ELF-1 (cell line): ENCODE data around the gene FNDC1.
A peak's percentile ranks its signal among the peaks of the same experiment; 100 is the strongest.
"Not testable (repeated sequence)": the region's sequence is repeated elsewhere in the genome, so short reads cannot be mapped to it uniquely, and the experiment has no call there.

Source experiments
- DNase-seq: peaks from one replicate; pipeline ENCODE4 v3.0.0-alpha.2; 2016; ENCODE audit warnings: low read depth, low spot score

FNDC1 gene

DNA sequence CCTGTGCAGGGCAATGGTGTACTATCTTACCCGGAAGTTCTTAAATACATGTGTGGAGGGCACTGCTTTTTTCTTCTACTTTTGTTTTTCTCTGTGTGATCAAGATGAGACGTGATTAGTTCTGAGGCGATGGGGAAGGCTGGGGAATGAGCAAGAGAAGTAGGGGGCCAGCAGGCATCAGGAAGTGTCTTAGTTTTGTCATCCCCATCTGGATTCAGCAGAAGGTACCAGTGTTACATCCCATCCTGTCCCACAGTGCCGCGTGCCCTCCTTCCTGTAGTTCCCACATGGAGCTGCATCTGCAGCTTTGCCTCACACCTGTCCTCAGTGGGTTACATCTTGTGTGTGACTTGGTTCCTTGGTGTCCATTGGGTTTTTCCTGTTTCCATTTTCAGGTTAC, 86.9 kb downstream of the FNDC1 start:
- DNase-seq, result no peak

DNA sequence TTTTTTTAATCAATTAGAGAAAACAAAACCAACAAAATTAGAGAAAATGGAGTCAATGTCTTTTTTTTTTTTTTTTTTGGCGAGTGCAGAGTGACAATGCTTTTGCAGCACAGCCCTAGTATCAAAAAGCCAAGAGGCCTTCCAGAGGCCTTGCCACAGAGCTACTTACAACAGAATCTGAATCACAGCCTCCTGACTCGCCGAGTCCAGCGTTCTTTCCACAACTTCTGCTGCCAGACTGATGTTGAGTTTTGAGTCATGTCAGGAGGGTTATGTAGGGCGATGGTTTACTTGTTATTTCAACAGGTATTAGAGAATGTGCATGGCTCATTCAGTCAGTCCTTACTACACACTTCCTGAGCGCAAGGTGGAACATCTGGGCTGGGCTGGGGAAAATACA, 88.6 kb downstream of the FNDC1 start:
- DNase-seq, result no peak

DNA sequence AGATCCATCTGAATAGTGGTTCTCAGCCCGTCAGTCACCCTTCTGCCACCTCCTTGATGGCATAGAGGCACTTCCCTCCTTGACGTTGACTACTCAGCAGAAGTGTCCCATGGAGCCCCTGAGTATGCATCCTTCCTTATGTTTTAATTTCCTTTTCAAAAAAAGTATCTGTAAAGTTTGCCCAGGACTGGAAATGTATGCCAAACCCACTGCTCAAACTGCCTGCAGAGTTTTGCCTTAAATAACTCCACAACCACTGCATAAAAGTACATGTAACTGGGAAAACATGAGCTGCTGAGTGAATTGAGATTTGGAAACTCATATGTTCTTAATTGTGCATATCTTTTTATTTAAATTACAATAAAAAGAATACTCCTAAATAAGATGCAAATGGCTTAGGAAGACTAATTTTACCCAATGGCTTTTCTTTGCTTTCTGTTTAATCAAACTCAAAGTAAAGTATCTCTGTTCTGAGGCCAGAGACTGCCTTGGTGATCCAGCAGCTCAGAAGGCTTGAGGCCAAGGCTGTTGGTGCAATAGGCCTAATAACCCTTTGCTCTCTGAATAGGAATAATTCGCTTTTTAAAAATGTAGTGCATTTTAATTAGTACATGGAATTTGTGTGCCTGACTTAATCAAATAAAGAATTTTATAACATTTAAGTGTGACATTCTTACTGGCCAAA, 90.4 kb downstream of the FNDC1 start:
- no peak for DNase-seq

DNA sequence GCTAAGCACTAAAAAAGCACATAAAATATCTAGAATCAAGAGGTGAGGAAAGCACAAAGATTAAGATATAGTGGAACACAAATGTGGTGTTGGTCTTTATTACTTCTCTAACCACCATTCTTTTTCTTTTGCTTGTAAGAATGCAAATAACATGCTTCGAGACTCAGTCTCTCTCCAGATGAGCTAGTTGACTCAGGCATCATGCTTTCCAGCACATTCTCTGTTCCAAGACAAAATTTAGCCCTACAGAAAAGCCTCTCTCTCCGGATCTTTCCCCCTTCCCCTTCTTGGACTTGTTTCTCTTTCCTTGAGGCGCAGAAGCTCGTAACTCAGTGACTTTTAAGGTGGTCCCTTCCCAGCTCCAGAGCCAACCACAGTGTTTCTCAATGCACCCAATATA, 91.0 kb downstream of the FNDC1 start:
- DNase-seq, result no peak

DNA sequence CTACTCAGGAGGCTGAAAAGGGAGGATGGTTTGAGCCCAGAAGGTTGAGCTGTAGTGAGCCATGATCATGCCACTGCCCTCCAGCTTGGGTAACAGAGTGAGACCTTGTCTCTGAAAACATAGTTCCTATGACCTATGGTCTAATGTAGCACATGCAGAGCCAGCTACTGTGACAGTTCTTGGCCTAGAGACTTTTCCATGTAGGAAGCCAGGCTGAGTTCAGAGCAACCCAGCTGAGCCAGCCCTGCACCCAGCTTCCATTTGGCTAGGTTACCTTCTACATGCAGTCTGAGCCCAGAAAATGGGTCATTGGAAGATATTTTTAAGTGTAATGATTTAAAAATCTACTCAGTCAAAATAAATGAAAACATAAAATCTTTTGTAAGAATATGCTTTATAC, 92.8 kb downstream of the FNDC1 start:
- no peak for DNase-seq

DNA sequence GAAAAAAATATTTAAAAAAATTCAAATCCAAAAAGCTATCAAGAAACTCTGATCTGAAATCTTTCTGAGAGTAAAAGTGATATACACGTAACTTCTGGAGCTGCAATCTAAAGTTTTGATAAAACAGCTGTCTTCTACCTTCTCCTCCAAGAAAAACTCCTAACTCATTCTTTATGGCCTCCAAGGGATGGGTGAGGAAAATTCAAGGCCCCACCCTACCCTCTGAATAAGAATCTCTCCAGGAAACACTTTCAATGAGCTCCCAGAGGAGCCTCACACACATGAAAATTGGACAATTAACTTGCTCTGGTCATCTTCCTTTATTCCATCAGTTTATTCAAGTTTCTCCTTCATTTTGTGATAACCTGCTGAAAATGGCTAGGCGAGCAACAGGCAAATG, 93.4 kb downstream of the FNDC1 start:
- DNase-seq, result no peak

DNA sequence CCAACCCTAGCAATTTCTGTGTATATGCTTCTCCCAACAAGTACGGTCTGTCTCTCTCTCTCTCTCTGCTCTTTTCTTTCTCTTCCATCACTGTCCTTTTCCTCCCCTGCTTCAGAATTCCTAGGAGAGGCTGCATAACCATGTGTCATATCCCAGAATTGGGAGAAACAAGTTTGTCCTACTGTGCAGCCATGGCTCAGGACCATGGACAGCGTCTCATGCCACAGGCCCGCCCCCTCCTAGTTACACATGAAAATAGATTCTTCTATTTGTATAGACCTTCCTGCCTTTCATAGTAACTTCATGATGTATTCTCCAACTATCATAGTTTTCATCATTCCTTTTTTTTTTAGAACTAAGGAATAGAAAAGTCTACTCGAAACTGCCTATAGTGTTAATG, 98.0 kb downstream of the FNDC1 start:
- no peak for DNase-seq

DNA sequence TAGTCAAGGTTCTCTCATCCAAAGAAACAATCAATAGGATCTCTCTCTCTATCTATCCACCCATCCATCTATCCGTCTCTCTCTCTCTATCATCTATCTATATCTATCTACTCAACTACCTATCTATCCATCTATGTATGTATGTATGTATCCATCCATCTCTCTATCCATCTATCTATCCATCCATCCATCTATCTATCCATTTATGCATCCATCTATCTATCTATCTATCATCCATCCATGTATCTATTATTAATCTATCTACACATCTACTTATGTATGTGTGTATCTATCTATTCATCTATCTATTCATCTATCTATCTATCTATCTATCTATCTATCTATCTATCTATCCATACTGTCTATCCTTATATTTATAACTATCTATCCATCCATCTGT, 99.3 kb downstream of the FNDC1 start:
- DNase-seq, result no peak

DNA sequence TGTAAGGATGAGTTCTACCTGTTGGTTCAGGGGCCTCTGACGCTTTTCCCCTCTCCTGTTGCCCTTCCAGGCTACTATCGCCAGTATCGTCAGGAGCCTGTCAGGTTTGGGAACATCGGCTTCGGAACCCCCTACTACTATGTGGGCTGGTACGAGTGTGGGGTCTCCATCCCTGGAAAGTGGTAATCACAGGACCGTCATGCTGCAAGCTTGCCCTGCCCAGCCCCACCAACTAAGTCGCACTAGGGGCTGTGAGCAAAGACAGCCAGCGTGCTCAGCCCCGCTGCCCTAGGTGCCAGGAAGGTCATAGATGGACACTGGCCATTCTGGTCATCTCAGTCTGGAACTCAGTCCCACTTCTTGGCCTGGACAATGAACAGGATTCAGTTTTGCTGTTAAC, 102.1 kb downstream of the FNDC1 start:
- DNase-seq, result no peak

DNA sequence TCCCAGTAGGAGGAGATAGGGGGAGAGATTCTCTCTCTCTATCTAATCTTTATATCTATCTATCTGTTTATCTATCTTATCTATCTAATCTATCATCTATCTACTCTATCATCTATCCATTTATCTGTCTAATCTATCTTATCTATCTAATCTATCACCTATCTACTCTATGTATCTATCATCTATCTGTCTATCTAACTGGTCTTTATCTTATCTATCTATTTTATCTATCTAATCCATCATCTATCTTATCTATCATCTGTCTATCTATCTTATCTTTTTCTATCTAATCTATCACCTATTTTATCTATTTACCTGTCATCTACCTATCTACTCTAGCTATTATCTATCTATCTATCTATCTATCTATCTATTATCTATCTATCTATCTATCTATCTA, 109.4 kb downstream of the FNDC1 start:
- DNase-seq, result no peak

DNA sequence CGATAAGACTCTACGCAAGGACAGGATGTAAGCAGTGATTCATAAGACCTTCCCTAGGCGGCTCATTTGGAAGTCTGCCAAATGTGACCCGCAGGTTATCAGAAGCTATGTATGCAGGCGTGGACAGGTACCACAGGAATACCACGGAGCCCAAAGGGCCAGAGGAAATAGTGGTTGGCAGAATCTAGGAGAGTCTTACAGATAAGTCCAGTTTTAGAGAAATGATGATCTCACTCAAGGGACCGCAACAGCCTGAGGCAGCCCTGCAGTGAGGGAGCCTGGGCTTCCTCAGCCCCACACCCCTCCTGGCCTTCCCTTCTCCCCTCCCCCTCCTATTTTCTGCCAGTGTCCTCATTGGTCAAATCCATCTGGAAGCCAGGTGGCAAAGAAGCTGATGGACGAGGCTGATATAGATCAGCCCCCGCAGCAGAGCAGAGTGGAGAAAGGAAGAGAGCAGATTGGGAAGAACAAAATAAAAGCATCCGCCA, 110.6 kb downstream of the FNDC1 start:
- DNase-seq, result peak; percentile 10

DNA sequence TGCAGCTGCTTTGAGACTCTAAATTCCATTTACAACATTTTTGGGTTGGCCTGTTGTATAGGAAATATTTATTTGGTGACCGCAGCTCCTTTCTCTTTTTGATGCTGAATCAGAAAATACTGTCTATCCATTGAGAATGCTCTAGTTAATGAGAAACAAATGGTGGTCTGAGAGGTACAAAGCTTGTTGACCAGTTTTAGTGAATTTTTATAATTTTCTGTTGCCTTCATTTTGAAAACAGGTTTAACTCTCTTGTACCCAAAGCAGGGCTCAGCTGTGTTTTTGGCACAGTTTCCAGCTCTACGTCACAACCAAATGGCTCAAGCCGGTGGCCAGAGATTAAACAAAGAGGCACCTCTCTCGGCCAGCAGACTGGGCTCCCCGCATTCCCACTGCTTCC, 113.2 kb downstream of the FNDC1 start:
- no peak for DNase-seq

DNA sequence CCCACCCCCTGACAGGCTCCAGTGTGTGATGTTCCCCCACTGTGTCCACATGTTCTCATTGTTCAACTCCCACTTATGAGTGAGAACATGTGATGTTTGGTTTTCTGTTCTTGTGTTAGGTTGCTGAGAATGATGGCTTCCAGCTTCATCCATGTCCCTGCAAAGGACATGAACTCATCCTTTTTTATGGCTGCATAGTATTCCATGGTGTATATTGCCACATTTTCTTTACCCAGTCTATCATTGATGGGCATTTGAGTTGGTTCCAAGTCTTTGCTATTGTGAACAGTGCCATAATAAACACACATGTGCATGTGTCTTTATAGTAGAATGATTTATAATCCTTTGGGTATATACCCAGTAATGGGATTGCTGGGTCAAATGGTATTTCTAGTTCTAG, 115.5 kb downstream of the FNDC1 start:
- not testable (repeated sequence) for DNase-seq

DNA sequence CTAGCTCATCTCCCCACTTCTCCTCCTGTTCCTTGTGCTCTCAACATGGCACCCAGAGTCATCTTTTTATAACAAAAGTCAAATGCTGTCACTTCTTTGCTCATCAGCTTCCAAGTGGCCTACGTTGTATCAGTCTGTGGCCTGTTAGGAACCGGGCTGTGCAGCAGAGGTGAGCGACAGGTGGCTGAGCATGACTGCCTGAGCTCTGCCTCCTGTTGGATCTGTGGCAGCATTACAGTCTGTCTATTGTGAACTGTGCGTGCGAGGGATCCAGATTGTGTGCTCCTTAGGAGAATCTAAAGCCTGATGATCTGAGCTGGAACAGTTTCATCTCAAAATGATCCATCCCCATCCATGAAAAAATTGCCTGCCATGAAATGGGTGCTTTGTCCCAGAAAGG, 129.6 kb downstream of the FNDC1 start:
- no peak for DNase-seq

DNA sequence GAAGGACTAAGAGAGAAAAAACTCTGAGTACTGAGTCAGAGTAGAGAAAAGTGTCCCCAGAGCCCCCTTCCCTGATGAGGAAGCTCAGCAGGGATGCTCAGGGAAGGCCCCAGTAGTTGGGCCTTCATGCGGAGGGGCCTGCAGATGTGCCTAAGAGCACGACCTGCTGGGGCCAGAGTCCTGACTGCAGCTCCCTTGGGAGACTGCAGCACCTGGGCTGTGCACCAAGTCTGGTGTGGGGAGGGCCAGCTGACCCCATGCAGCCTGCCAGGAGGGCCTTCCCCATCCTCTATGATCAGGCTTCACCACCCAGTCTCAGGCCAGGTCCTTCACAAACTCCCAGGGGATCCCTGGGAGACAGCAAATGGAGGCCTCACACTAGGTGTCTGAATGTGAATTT, 130.4 kb downstream of the FNDC1 start:
- DNase-seq, result no peak

DNA sequence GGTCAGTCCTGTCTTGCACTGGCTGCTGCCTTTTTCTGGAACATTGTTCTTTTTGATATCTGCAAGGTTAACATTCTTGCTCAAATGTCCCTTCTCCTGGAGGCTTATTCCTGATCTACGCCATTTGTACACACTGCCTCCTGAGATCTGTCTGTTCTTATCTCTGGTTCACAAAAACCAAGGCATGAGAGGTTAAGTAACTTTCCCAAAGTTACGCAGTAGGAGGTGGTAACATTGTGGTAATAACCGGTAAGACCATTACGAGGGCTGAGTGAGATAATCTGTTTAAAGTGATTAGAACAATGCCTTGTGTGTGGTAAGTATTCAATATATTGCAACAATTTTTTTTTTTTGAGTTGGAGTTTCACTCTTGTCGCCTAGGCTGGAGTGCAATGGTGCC, 132.1 kb downstream of the FNDC1 start:
- no peak for DNase-seq

DNA sequence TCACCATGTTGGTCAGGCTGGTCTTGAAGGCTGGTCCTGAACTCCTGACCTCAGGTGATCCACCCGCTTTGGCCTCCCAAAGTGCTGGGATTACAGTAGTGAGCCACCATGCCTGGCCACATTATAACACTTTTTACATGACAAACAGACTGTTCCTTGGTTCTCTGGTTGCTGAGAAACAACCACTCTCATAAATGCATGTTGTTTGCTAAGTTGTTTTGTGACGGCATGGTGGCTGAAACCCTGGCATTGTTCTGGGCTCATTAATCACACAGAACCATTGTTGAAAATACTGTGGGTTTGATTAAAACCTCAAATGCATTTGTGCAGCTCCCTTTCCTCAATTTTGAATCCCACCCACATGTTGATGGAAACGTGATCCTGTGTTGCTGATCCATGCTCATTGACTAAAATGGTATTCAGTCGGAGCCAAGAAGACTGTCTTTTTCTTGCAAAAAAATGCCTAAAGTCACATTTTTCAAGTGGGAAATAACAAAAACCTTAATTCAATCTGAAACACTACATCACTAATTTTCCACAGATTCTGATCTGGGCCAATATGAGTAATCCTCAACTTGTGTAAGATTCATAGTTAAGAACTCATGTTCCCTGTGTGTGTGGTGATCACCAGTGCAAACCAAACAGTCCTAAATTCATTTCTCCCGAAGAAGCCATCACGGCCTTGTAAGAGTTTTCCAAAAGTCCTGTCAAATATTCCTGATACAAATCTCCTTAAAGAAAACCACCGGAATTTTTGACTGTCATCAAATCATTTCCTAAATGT, 132.8 kb downstream of the FNDC1 start:
- no peak for DNase-seq

DNA sequence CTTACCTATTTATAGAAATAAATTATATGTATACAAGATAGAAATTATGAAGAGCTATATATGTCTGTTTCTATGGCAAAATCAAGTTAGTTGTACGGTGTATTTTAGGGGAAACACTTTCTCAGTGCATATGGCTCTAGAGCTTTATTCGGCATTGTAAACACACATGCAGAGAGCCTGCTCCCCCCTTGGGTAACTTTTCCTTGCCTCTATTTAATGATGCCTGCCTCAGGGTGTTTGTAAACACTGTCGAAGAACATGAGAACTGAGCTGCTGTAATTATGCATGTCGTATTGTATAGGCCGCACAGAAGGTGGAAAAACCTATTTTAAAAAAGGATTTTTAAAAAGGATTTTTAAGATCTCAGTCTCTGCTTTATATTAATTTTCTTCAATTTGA, 133.4 kb downstream of the FNDC1 start:
- no peak for DNase-seq

DNA sequence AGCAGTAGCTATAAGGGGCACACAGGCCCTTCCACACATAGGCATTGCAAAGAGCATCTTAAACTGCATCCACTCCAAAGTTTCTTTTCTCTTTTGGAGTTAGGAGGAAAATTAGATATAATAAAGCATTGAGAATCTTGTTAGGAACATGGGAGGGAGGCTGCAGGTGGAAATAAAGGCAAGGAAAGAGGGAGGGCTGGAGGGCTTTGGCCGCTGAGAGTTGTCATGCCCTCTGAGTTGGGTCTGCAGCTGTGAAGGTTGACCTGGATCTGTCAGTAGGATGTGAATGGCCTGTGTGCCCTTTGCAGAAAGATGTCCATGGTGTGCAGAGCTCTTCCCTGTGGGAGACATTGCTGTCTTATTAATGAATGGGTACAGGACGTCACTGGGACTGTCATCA, 134.0 kb downstream of the FNDC1 start:
- DNase-seq, result no peak

DNA sequence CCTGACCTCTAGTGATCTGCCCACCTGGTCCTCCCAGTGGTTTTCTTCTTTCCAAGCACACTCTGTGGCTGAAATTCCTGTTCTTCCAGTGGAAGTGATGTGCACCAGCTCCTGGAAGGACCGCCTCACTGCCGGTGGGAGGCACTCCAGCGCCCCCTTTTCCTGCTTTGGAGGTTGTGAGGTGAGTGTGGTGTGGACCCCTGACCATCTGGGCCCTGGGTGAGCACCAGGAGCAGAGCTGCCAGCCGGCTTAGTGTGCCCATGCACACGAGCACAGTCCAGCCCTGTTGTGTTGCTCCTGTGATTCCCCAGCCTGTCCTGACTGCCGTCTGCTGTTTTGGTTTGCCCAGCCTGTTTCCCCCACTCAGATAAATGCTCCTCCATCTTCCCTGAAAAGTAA, 134.6 kb downstream of the FNDC1 start:
- no peak for DNase-seq

DNA sequence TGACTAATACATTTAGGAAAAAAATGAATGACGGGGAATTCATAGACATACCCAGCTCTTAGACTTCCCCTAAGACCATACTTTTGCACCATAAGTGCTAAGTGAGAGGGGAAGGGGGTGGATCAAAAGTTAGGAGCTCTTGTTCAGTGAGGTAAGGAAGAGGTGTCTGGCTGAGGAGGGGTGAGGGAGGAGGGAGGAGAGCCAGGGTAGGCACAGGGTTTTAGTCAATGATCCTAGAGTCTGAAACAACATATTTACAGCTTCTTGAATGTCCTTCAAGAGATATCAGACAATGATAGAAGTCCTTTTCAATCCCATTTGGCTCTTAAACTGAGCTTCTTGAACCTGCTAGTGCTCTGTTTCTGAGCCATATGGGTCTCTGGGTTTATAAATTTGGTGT, 135.4 kb downstream of the FNDC1 start:
- DNase-seq, result no peak

DNA sequence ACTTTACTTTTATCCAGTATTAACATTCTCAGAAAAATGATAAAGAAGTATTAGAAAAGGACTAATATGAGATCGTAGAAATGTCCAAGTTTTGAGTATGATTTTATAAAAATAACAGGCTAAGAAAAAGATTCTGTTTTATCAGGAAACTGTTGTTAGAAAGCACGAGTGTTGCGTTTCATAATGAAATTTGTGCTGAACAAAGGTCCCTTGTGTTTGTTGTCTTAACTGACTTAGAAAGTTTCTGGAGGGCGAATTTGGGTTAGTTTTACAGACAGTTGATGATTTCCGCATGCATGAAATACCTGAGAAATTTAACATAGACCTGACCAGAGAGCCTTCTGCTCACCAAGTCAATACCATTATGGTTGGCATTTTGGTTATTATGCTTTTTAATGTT, 136.0 kb downstream of the FNDC1 start:
- DNase-seq, result no peak

DNA sequence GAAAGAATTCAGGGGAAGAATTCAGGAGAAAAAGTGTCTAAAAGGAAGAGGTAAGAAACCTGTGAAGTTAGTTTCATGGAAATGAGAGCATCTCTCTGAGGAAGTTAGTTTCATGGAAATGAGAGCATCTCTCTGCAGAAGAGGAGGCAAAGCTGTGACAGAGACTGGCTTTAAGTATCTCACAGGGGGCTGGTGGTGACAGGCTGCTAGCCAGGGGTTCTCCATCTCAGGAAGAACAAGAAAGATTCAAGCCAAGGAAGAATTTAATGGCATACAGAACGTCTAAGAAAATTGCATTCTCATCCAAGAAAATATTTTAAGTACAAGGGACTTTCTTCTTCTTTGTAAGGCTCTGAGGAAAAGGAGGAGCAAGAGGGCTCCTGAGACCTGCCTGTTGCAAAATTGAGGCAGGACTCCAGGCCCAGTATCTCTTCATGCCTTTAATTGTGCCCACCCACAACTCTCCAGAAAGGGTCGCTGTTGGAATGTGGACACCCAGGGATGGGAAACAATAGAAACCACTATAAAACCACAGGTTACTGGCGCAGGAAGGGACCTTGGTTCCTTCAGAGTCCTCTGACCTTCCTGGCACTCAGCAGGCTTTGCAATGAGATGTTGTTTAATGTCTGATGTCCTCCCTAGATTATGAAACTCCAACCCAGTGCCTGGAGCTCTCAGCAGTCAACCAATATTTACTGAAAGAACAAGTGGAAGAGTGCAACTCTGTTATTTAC, 136.8 kb downstream of the FNDC1 start:
- peak; percentile 9 for DNase-seq
